ENCODE results near the gene PLP2. TPM values are rescaled to one million over a fixed set of nuclear protein-coding genes. Genes with fewer than 3 reads are reported as not detected.

PLP2 gene
- total RNA-seq, 2 donors from 2014 or later, result 1.9 to 2.0 TPM

- no peaks in the 10 kb centered on the region for H3K36me3 ChIP-seq (ENCODE audit: control insufficient read depth, insufficient read depth, low read length)
- WGBS, 2 experiments (ENCODE audit: insufficient coverage in 1 of 2, insufficient read length in 1 of 2), result 88% methylated on average over 4 of the region's 4 CpGs; no CpG with 5 or more reads in 1 of the 2 experiments
- H3K4me3 Mint-ChIP-seq, result no peak overlapping the region
- H3K27me3 Mint-ChIP-seq (ENCODE audit: insufficient read depth), result peaks cover 11% of the 10 kb centered on the region
- peaks cover 8% of the 10 kb centered on the region for H3K27me3 ChIP-seq (ENCODE audit: control insufficient read depth, insufficient read depth, low read length, poor library complexity, severe bottlenecking)
- no peaks in the 10 kb centered on the region for H3K4me1 ChIP-seq (ENCODE audit: control insufficient read depth, insufficient read depth, low read length)
- no peak overlapping the region for H3K27ac Mint-ChIP-seq
- no peak overlapping the region for H3K9ac ChIP-seq (ENCODE audit: extremely low read depth, low read length, poor library complexity, severe bottlenecking)
- H3K9me3 ChIP-seq (ENCODE audit: control insufficient read depth, low read length), result no peaks in the 10 kb centered on the region
- no peak for DNase-seq
- no peak overlapping the region for H3K27ac ChIP-seq (ENCODE audit: low read depth, low read length)
- H3K4me3 ChIP-seq (ENCODE audit: low read length), result no peak overlapping the region
- H3K4me1 Mint-ChIP-seq, result no peaks in the 10 kb centered on the region
- peaks cover 81% of the 10 kb centered on the region for H3K9me3 Mint-ChIP-seq
- H3K36me3 Mint-ChIP-seq (ENCODE audit: low read depth), result peaks cover 44% of the 10 kb centered on the region
- no peak for TF ChIP-seq CTCF (conservative IDR thresholded peaks at IDR 0.05)
These were observed 5.7 kb downstream of the PLP2 start for GRCh38 chrX:49177338-49177833.

- Mint-ChIP-seq H3K4me3 (no peak overlapping the region), H3K4me1 (no peaks in the 10 kb centered on the region), H3K9me3 (peaks cover 81% of the 10 kb centered on the region), H3K27me3 (ENCODE audit: insufficient read depth) (peaks cover 5% of the 10 kb centered on the region), H3K27ac (no peak overlapping the region), H3K36me3 (ENCODE audit: low read depth) (peaks cover 46% of the 10 kb centered on the region)
- TF ChIP-seq CTCF (conservative IDR thresholded peaks at IDR 0.05), result no peak
- H3K4me3 ChIP-seq (ENCODE audit: low read length), result no peak overlapping the region
- 93 to 95% methylated on average over 2 to 23 of the region's 23 CpGs for WGBS, 2 experiments (ENCODE audit: insufficient coverage in 1 of 2, insufficient read length in 1 of 2)
- DNase-seq, result no peak
- no peaks in the 10 kb centered on the region for H3K9me3 ChIP-seq (ENCODE audit: control insufficient read depth, low read length)
- peaks cover under 1% of the 10 kb centered on the region for H3K36me3 ChIP-seq (ENCODE audit: control insufficient read depth, insufficient read depth, low read length)
- H3K9ac ChIP-seq (ENCODE audit: extremely low read depth, low read length, poor library complexity, severe bottlenecking), result no peak overlapping the region
- no peak overlapping the region for H3K27ac ChIP-seq (ENCODE audit: low read depth, low read length)
- peaks cover 2% of the 10 kb centered on the region for H3K27me3 ChIP-seq (ENCODE audit: control insufficient read depth, insufficient read depth, low read length, poor library complexity, severe bottlenecking)
- H3K4me1 ChIP-seq (ENCODE audit: control insufficient read depth, insufficient read depth, low read length), result no peaks in the 10 kb centered on the region
These were observed 6.3 kb downstream of the PLP2 start for GRCh38 chrX:49177873-49178480.

GRCh38 chrX:49178537-49178936 lies 6.8 kb downstream of the PLP2 start:
- peaks cover 80% of the 10 kb centered on the region for H3K9me3 Mint-ChIP-seq
- H3K36me3 Mint-ChIP-seq (ENCODE audit: low read depth), result peaks cover 48% of the 10 kb centered on the region
- no peaks in the 10 kb centered on the region for H3K4me1 Mint-ChIP-seq

More at GRCh38 chrX:49178537-49178936, 6.8 kb downstream of the PLP2 start:
- H3K4me3 ChIP-seq (ENCODE audit: low read length), result no peak overlapping the region
- H3K36me3 ChIP-seq (ENCODE audit: control insufficient read depth, insufficient read depth, low read length), result peaks cover 6% of the 10 kb centered on the region
- H3K4me1 ChIP-seq (ENCODE audit: control insufficient read depth, insufficient read depth, low read length), result no peaks in the 10 kb centered on the region
- Mint-ChIP-seq H3K27ac (no peak overlapping the region), H3K27me3 (ENCODE audit: insufficient read depth) (no peaks in the 10 kb centered on the region), H3K4me3 (no peak overlapping the region)
- TF ChIP-seq CTCF (conservative IDR thresholded peaks at IDR 0.05), result no peak
- no peaks in the 10 kb centered on the region for H3K27me3 ChIP-seq (ENCODE audit: control insufficient read depth, insufficient read depth, low read length, poor library complexity, severe bottlenecking)
- WGBS, 2 experiments (ENCODE audit: insufficient coverage in 1 of 2, insufficient read length in 1 of 2), result 93 to 98% methylated on average over 3 of the region's 3 CpGs
- H3K27ac ChIP-seq (ENCODE audit: low read depth, low read length), result no peak overlapping the region
- H3K9ac ChIP-seq (ENCODE audit: extremely low read depth, low read length, poor library complexity, severe bottlenecking), result no peak overlapping the region
- no peaks in the 10 kb centered on the region for H3K9me3 ChIP-seq (ENCODE audit: control insufficient read depth, low read length)
- no peak for DNase-seq

All from endodermal cell (in vitro differentiated cells).